ENCODE measurements around the gene SRPX.

SRPX gene

DNA sequence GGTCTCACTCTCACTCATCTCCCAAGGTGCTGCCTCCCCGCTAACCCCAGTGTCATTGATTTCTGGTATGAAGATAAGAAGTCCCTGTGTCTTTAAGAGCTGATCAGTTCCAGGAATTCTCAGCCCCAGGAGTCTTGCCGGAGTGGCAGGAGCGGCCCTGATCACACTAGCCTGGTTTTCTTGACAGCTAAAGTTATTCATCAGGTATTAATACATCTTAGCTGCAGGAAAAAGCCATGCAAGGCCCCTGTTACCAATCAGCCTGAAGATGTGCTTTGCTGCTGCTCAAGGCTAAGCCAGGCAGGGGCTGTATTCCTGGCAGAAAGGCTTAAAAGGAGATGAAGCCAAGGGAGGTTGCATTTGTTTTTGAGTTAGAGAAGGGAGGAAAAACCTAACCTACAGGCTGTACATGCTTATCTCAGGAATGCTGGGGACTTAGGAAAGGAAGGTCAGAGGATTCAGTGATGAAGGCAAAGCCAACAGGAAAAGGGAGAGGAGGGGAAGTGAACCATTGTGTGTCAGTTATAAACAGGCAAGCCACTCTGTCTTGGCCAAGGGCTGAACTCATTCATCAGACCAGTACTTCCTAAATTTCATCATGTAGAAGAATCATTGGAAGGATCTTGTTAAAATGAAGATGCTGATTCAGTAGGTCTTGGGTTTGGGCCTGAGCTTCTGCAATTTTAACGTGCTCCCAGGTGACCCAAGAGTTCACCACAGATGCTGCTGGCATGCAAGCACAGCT lies 8.6 kb downstream of the SRPX start:
- DNase-seq (ENCODE audit: low read depth in 1 of 2, low spot score in 1 of 2), result no peak

DNA sequence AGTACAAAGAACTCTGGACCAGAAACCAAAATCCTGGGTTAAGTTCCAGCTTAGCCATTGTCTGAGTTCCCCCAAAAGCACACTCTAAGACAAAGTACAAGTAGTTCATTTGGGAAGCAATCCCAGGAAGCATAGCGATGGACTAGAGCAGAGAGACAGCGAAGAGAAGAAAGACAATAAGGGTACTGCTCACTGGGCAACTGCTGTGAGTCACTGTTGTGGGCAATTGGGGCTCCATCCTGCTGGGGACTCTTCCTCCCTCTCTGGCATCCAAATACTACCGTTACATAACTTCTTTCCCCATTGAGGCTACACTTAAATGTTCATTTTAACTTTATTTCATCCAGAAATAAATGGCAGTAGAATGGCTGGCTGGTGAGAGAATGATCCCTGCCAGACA lies 14.1 kb downstream of the SRPX start:
- no peak for DNase-seq (ENCODE audit: low read depth in 1 of 2, low spot score in 1 of 2)

DNA sequence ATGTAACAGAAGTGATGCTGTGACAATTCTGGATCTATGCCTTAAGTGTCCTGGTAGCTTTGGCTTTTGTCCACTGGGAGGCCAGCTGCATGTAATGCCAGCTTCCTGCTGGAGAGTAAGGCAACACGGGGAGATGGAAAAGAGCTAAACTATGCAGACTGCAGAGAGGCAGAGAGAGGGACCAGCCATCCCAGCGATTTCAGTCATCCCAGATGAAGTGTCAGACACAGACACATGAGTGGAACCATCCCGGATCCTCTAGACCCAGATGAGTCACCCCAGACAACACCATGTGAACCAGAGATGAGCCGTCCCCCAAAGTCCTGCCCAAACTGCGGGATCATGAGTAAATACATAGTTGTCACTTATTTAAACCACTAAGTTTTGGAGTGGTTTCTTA lies 14.6 kb downstream of the SRPX start:
- no peak for DNase-seq (ENCODE audit: low read depth in 1 of 2, low spot score in 1 of 2)

DNA sequence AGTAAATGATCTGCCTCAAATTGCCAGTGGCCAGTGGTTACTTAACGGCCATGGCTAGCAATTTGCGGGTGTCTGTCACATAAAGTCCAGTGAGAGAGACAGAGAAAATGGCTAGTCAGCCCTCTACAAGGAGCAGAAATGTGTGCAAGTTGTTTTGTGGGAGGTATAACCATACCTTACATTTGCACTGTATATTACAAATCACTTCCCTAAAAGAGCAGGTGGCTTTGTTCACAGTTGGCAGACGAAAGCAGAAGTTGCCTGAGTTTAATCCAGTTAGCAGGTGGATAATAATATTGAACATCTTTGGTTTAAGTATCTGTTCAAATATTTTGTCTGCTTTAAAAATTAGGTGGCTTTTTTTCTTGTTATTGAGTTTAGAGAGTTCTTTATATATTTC lies 15.6 kb downstream of the SRPX start:
- no peak for DNase-seq (ENCODE audit: low read depth in 1 of 2, low spot score in 1 of 2)

DNA sequence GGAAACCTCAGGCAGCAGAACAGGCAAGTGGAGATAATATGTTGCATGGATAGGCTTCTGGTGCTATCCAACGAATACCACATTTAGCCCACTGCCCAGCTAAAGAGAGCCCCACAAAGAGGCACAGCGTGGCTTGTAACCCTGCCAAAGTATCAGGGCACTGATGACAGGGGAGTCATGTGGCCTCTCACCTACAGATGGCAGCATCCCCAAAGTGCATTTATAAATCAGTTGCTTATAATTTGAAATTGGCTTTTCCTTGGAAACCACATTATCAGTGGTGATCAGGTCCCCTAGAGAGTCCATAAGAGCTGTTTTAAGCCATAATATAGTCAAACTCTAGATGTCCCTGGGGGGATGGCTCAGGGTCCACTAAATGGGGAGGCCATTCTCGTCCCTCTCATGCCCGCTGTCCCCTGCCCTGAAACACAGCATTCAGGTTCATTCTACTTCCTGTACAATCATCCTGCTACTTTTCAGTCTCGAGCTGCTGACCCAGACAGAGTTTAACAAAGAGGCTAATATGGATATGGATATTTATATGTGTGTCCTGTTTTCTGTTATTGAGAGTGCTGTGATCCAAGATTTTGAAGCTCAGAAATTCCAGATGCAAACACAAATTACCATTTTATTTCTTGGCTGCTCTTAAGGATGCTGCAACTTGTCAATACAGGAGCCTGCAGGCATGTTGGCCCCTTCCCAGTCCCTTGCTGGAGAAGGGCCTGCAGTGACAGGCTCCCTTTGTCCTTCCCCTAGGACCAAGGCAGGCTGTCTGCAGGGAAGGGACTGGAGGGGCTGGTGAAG lies 28.5 kb downstream of the SRPX start:
- no peak for DNase-seq (ENCODE audit: low read depth in 1 of 2, low spot score in 1 of 2)

DNA sequence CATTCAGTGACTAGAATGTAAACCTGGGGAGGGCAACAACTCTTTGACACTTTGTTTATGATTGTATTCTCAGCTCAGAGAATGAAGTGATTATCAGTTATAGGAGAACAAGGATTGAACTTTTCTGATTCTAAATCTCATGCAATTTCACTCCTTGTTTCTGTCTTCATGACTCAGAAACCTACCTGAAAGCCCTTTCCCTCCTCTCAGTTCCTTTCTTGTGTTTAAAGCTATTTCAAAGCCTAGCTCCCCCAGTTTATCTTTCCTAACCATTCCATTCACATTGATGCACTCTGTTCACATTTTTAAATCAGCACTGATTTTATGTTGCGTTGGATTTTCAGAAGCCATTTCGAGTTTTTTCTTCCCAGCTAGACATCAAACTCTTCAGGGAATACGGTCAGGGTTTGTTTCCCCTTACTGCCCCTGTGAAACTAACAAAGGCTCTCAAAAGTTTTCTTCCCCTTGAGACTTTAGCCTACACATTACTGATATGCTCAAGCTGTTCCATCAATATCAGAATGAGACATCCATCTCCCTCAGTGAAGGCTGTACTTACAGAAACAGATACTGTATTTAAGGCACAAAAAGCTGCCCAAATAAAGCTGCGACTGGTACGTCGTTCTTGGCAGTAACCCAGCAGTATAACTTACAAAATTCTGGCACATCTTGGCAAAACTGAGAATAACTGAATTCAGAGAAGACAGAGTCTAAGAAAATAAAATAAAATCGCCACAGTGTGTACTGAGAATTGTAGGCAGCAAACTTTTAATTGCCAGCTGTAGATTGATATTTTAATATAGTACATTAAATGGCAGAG lies 31.0 kb downstream of the SRPX start:
- no peak for DNase-seq (ENCODE audit: low read depth in 1 of 2, low spot score in 1 of 2)

DNA sequence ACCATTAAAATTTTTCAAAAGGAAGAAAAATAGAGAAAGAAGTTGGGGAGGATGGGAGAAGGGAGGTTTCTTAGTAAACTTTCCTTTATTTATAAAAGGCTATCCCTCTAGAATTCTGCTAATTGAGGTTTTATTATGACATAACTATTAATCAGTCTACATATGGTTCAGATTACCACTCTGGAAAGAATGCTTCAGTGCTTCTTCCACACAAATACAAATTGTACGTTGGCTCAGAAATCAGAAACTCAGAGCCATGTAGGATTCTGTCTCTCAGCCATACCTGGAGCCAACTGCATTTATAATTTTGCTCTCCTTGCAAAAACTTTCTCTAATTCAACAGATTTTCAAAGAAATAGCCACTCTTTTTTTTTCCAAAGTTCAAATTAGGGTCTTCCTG lies 37.1 kb downstream of the SRPX start:
- DNase-seq (ENCODE audit: low read depth in 1 of 2, low spot score in 1 of 2), result no peak

DNA sequence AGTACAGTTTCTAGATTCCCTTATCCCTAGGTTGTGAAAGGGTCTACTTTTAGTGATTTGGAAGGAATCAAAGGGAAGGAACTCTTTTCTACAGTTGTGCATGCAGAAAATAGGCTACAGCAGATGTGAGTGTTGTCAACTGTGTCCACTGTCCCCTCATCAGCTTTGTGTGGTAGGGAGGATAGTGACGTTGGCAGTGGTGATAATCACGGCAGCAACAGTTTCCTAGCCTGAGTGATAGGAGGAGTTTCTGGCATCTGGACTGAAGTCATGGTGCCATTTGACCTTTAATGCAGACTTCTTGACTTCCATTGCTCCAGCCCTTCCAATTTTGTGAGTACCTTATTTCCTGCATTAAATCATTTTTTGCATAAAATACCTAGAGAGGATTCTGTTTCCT lies 39.3 kb downstream of the SRPX start:
- no peak for DNase-seq (ENCODE audit: low read depth in 1 of 2, low spot score in 1 of 2)

DNA sequence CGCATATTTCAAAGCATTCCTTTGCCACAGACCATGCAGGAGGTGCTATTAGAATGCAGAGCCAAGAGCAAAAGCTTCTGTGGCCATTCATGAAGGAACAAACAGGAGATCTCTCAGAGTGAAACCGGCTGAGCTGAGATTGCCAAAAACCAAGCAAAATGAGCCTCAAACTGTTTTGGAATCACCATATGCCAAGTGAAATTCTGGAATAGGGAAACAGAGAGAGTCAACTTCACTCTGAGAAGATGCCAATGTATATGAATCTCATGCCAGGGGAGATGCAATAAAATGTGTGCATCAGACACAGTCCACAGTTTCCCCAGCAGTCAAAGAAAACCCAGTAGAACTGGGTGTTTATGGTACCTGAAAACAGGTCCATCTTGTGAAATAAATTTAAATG lies 42.3 kb downstream of the SRPX start:
- DNase-seq (ENCODE audit: low read depth in 1 of 2, low spot score in 1 of 2), result no peak

DNA sequence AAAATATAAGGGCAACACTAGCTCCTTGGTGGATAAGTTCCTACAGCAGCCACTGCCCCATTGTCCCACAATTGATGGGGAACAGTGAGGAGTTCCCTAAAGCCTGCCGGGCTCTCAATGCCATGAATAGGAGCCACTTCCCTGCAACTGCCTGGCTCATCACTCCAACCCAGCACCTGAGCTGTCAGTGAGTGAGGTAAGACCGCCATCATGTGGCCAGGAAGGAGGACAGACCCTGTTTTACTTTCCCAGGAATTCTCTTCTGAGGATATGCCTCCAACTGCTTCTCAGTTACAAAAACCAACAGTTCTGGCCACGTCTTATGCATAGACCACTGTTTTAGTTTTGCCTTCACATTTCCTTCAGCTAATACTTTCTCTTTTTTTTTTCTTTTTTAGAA lies 45.5 kb downstream of the SRPX start:
- DNase-seq (ENCODE audit: low read depth in 1 of 2, low spot score in 1 of 2), result no peak

DNA sequence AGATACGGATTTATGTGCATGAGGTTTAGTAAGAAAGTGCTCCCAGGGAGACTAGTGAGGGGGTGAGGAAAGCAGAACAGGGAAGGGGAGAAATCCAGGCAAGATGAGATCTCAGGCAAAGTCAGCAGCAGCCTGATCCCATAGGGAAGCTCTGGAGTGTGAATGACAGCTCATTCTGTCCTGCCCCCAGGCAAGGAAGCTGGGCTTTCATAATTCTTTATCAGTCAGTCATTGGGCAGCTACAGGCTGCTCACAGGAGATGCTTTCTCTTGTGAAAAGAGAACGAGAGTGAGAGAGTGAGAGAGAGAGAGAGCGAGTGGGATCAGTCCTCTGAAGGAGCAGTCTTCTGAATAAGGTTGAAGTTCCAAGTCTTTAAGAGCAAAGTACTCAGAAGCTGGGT lies 48.1 kb downstream of the SRPX start:
- no peak for DNase-seq (ENCODE audit: low read depth in 1 of 2, low spot score in 1 of 2)

DNA sequence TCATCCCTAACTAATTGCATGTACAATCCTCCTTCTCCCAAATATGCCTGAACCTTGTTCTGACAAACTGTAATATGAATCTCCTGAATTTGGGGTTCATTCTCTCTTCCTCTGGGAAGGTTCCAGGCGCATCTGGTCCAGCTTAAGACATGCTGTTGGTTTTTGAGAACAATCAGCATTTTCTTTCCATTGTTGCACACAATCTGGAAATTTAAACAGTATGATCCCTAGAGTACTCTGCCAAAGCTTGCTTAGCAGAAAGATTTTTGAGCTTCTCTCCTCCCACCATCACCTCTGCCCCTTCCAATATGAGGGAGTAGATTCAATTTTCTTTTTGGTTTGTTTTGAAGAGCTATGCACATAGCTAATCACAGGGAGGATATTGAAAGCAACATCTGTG lies 50.1 kb downstream of the SRPX start:
- DNase-seq (ENCODE audit: low read depth in 1 of 2, low spot score in 1 of 2), result no peak

DNA sequence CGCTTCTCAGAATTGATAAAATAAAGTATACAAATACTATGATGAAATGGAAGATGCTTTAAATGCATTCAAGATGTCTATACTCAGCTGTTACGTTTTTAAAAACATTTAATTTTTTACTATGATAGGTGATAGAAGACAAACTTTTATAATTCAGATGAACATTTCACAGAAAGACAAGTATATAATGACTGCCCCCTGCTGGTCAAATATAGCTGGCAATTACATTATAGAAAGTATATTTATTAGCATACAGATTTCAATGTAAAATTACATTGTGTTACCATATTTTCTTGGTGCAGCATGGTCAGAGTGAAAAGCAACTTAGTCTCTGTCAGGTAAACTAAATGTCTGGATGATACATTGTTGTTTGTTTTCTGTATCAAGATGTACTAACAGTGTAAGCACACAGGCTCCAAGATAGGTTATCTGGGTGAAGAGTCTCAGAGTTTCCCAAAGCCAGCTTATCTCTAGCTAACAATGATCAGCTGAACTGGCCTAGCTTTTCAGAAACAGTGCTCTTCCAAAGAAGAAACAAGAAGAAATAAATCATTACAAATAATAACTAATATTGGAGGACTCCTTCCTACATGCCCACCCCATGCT lies 54.1 kb downstream of the SRPX start:
- DNase-seq (ENCODE audit: low read depth in 1 of 2, low spot score in 1 of 2), result no peak

DNA sequence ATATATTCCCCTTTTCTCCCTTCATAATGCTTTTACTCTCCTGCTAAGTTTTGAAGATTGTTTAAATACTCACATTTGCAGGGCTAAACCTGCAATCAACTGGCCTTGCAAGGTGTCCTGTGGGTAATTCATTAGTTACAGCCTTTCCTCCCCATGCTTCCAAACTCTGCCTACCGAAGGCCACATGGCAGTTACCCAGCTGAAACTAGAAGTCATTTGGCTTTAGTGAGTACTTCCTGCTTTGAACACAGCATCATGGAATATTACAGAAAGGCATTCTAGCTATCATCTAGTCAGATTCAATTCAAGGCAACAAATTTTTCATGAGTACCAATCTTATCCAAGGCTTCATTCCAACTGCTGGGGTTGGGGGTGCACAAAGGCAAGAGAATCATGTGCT lies 55.6 kb downstream of the SRPX start:
- DNase-seq (ENCODE audit: low read depth in 1 of 2, low spot score in 1 of 2), result no peak

DNA sequence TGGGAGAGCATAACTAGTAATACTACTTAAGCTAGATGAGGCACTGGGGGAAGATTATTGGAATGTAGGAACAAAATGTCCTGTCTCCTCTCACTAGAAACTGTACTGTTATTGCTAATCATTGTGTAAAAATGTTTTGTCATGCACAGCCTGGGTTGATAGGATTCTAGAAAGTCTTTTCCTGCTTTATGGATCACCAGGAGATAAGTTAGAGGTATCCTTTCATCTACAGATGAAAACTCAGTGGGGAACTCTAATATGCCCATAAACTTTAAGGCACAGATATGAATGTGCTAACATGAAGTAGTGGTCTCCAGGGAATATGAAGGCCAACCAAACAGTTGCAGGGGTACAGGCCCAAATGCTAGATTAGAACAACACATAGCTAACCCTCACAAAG lies 57.5 kb downstream of the SRPX start:
- DNase-seq (ENCODE audit: low read depth in 1 of 2, low spot score in 1 of 2), result no peak

DNA sequence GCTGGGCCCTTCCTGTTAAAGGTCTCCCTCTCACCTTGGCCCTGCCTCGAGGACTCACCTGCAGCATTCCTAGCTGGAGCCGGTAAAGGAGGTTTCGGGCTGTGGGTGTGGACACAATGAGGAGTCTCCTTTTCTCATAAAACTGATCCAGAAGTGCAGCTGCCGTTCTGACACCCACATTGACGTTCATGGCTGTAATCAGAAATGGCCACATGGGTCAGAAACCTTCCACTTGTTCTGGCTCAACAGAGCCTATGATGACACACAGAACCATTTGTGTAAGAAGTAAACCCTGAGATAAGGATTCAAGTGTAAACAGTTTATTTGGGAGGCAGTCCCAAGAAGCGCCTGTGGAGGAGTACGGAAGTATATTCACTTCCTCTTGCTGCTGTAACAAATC lies 63.8 kb downstream of the SRPX start:
- no peak for DNase-seq (ENCODE audit: low read depth in 1 of 2, low spot score in 1 of 2)

DNA sequence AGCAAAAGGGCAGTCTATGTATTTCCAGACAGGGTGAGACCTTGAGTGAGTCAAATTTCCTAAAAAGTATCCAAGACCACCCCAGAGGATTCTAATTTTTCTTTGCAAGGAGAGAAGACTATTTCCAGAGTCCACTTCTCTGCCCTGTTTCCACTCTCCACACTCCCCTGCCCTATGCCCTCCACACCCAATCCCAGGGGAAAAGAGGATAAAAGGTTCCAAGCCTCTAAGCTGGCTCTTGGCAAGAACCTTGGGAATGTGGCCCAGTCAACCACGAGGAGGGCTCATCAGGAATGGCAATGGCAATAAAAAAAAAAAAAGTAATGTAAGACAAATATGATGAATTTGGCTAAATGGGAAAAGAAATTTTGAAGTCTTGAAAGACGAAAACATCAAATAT lies 65.9 kb downstream of the SRPX start:
- DNase-seq (ENCODE audit: low read depth in 1 of 2, low spot score in 1 of 2), result no peak

DNA sequence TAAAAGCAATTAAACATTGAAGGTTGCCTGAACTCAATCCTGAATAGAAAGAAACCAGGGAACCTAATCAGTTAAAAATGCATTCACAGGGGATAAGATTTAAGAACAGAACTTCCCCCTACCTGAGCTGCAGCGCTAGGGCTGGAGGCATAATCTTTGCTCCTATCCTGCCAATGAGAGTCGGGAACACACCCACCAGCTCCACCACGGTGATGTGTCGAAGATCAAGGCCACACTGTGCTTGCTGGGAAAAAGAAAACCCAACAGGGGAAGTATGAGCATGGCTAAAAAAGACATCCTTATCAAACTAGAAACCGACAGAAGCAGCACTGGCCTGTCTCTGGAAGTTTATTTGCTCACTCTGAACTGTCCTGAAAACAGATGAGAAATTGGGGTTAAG lies 66.3 kb downstream of the SRPX start:
- no peak for DNase-seq (ENCODE audit: low read depth in 1 of 2, low spot score in 1 of 2)

DNA sequence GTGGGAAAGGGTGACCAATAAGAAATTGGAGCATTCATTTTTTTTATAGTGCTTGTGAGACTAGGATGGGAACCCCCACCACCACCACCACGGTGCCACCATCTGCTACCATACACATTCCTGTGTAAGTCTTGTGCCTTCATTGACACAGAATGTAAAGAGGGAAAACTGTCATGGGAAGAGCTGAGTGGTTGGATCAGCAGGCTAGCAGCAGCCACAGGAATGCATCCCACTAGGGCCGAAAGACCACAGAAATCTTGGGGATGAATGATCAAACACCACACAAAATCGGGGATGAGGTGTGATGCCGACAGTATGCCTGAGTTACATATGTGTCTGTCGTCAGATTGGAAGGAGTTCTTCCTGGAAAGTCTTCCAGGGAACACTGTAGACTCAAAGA lies 69.2 kb downstream of the SRPX start:
- DNase-seq (ENCODE audit: low read depth in 1 of 2, low spot score in 1 of 2), result no peak

DNA sequence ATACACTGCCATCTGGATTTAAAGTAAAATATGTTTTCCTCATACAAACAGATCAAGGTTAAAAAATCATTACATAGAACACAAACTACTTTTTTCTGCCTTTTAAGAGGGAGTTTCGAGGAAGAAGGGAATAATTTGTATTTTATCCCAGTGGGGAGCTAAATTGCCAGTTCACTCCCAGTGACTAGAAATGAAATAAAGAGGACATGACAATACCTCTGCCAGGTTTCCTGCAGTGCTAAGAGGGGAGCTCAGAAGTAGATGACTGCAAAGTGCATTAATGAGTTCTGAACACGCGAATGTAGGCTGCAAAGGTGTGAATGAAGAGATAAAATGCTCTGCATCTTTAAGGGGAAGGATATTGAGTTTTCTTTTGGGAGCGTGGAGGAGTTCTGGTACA lies 69.7 kb downstream of the SRPX start:
- no peak for DNase-seq (ENCODE audit: low read depth in 1 of 2, low spot score in 1 of 2)

DNA sequence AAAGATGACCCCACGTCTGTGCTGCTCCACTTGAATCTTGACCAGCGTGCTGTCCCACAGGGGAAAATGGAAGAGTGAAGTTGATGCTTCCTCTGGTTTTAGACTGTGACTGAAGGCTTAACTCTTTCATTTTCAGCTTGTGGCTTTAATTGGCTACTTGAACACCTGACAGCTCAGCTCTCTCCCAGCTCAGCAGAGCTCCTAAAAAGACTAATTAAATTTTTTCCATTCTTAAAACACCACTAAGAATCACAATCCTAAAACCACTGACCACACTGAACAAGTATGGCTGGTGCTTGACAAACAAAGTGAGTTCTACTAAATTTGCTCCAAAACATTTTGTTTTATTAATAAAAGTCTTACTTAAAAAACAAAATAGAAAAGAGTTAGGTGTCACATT lies 71.7 kb downstream of the SRPX start:
- DNase-seq (ENCODE audit: low read depth in 1 of 2, low spot score in 1 of 2), result no peak

DNA sequence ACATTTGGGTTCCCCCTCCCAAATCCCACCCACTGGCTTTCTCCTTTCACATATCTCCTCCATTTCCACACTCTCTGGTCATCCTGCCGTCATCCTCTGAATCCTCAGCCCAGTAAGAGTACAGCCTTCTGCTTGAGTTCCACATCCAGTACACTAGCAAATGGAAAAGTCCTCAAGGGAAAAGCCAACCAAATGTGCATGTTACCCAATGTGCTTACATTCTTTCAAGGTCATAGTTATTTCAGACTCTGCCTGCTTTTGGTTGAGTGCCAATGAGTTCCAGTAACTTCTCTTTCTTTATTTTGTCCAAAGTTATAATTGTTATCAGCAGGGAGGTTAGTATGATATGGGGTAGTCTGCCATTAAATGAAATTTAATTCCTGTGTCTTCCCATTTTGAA lies 78.1 kb downstream of the SRPX start:
- no peak for DNase-seq (ENCODE audit: low read depth in 1 of 2, low spot score in 1 of 2)
